Stimulated activated CD8-positive, alpha-beta memory T cell treated with anti-CD3 and anti-CD28 coated beads, Interleukin-12 subunit alpha, Interleukin-12 subunit beta, amount 100 ng/mL, for 4 hours (primary cell): ENCODE data around the gene CPN2.

Experiments
- DNase-seq: peaks from one replicate; pipeline ENCODE4 v3.0.0-alpha.2; 2020; ENCODE audit warnings: low read depth

The CPN2 gene

GRCh38 chr3:194380326-194380725, 29.2 kb upstream of the CPN2 start:
- no peak for DNase-seq

- no peak for DNase-seq
These were observed 28.5 kb upstream of the CPN2 start for GRCh38 chr3:194379651-194380050.

- DNase-seq: no peak
These were observed 28.1 kb upstream of the CPN2 start for GRCh38 chr3:194379231-194379630.

GRCh38 chr3:194377708-194378107, 26.6 kb upstream of the CPN2 start:
- no peak for DNase-seq

GRCh38 chr3:194376241-194376560, 25.1 kb upstream of the CPN2 start:
- no peak for DNase-seq

GRCh38 chr3:194375473-194376240, 24.5 kb upstream of the CPN2 start:
- no peak for DNase-seq

GRCh38 chr3:194374935-194375334, 23.8 kb upstream of the CPN2 start:
- DNase-seq: no peak

- no peak for DNase-seq
These were observed 22.8 kb upstream of the CPN2 start for GRCh38 chr3:194373899-194374298.

- DNase-seq: no peak
These were observed 21.9 kb upstream of the CPN2 start for GRCh38 chr3:194373028-194373427.

GRCh38 chr3:194370753-194371152, 19.6 kb upstream of the CPN2 start:
- DNase-seq: no peak

GRCh38 chr3:194369522-194370279, 18.6 kb upstream of the CPN2 start, which contains the start of gene LRRC15:
LRRC15 (minus strand) TSS chr3:194369743; CDS start chr3:194361043, 8,700 bp downstream.
- DNase-seq: no peak

- no peak for DNase-seq
These were observed 17.8 kb upstream of the CPN2 start for GRCh38 chr3:194368918-194369317.

- no peak for DNase-seq
These were observed 17.1 kb upstream of the CPN2 start for GRCh38 chr3:194367992-194368841.

GRCh38 chr3:194365978-194366490, 14.9 kb upstream of the CPN2 start:
- no peak for DNase-seq

- no peak for DNase-seq
These were observed 14.4 kb upstream of the CPN2 start for GRCh38 chr3:194365526-194365925.

GRCh38 chr3:194364652-194365434, 13.7 kb upstream of the CPN2 start:
- no peak for DNase-seq

GRCh38 chr3:194364314-194364651, 13.2 kb upstream of the CPN2 start:
- no peak for DNase-seq

GRCh38 chr3:194360568-194360967, 9.4 kb upstream of the CPN2 start:
- DNase-seq: no peak

GRCh38 chr3:194357681-194358080, 6.6 kb upstream of the CPN2 start:
- DNase-seq: no peak

GRCh38 chr3:194355379-194355778, 4.3 kb upstream of the CPN2 start:
- DNase-seq: no peak

GRCh38 chr3:194354315-194354714, 3.2 kb upstream of the CPN2 start:
- no peak for DNase-seq
